HG02938 (cell line): ENCODE data around the gene PPP1R13B.
"Not testable (repeated sequence)": the region's sequence is repeated elsewhere in the genome, so short reads cannot be mapped to it uniquely, and the experiment has no call there.

Experiments
- ATAC-seq: cut with Tn5 transposase; IDR thresholded peaks from one replicate; pipeline ENCODE4 v1.9.1; 2021; ENCODE audit warnings: mild to moderate bottlenecking, moderate library complexity; ENCODE audit not compliant: unreplicated experiment

The PPP1R13B gene

GRCh38 chr14:103702497-103703432, 144.6 kb downstream of the PPP1R13B start:
- ATAC-seq = no peak

DNA sequence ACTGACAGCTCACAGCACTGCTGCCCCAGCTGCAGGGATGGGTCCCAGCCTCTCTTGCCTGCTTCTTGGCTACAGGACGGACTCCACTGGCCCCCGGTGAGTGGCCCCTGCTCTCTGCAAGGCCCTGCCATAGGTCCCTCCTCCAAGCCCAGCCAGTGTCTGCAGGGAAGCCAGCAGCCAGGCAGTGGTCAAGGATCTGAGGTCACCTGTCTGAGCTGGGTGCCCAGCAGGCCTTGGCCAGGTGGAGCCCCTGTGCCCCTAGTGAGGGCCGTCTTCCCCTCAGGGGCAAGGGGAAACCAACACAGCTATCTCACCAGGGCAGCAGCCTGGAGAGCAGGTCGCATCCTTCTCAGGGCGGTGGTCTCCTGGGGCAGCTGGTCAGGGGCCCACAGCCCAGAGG, 145.3 kb downstream of the PPP1R13B start:
- no peak for ATAC-seq

GRCh38 chr14:103700753-103701490, 146.5 kb downstream of the PPP1R13B start:
- no peak for ATAC-seq

GRCh38 chr14:103699901-103700752, 147.2 kb downstream of the PPP1R13B start:
- no peak for ATAC-seq

DNA sequence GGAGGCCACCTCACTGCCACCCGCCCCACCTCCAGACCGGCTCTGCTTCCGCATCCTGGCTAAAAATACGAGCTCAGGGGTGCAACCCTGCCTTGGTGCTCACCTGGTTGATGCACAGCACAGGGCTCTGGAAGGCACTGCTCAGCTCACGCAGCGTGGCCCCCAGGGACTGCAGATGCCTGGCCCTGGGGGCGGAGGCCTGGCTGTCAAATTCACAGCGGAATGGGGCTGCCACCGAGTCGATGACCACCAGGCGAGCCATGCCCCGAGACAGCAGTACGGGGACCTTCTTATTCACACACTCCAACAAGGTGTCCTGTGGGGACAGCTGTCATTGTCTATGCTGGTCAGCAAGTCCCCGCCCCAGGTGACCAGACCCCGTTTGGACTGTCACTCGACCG, 148.1 kb downstream of the PPP1R13B start:
- no peak for ATAC-seq

- ATAC-seq = no peak
These were observed 148.8 kb downstream of the PPP1R13B start for GRCh38 chr14:103698380-103699260.

DNA sequence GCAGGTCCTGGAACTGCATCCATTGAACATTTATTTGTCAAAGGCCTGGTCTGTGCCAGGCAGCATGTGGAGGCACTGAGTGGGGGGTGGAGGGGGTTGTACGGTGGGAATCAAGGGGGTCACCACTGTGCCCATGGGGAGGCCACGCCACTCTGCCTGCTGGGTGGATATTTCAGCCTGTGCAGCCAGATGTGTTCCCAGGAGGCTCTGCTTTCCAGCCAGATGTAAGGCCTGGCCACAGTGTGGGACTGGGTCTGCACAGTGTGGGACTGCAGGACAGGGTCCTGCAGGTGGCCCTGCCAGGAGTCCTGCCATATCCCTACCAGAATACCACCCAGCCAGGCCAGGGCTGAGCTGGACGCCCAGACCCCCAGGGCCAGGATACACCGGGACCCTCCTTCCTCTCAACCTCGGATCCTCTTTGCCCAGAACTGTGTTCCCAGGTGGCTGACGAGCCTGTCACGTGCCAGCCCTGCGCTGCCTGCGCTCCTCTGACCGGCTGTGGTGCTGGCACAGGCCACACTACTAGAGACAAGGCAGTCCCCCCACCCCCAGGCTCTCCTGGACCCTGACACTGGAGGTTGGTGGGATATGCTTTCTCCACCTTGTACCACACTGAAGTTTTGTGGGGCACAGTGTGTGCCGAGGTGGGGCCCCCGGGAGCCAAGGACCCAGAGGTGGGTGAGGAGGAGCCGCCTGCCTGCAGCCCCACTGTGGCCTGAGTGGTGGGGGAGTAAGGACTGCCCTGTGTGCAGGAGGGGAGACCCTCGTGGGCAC, 149.6 kb downstream of the PPP1R13B start:
- ATAC-seq = no peak

DNA sequence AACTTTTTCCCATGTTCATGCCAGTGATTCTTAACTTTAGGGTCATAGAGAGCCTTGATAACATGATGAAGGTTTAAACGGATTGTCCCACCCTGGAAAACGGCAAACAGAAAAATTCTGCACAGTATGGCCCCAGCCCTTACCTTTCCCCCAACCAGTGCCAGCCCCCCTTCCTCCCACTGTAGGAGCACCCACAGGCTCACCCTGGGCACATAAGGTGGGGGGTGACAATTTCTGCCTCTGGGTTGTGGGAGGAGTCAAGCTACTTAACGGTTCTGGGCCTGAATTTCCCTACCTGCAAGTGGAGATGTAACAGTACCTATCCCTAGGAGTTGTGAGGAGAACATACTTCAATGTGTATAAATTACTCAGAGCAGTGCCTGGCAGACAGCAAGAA, 150.2 kb downstream of the PPP1R13B start:
- ATAC-seq = no peak

- ATAC-seq = no peak
These were observed 150.8 kb downstream of the PPP1R13B start for GRCh38 chr14:103696466-103697071.

GRCh38 chr14:103696070-103696402, 151.3 kb downstream of the PPP1R13B start:
- ATAC-seq = no peak

DNA sequence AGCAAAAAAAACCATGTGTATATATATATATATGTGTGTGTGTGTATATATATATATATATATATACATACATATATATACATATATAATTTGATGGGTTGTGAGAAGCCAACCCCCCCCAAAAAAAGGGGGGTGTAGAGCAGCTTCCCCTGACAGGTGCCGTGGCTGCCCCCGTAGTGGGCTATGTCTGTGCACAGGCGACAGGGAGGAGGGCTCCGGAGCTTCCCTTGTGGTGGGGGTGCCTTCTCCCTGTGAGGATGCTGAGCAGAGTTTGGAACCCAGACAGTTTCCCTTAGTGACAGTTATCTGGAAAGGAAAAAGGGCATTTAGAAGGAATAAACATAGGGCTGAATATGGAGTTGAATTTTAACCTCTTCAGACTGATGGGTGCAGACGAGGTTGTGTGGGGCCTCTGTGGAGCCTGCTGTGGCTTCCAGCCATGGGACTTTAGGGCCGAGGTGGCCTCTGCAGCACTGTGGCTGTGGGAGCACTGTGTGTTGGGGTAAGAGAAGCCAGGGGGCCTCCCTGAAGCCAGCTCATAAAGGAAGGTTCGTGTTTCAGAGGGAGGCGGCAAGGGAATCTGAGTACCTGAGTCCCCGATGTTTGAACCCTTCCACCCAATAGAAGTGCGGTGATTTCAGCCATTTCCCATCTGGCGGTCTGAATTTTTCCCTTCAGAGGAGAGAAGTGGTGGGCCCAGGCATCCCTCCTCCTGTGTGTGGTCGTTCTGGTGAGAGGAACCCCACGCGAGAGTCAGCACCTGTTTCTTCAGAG, 151.9 kb downstream of the PPP1R13B start:
- no peak for ATAC-seq

DNA sequence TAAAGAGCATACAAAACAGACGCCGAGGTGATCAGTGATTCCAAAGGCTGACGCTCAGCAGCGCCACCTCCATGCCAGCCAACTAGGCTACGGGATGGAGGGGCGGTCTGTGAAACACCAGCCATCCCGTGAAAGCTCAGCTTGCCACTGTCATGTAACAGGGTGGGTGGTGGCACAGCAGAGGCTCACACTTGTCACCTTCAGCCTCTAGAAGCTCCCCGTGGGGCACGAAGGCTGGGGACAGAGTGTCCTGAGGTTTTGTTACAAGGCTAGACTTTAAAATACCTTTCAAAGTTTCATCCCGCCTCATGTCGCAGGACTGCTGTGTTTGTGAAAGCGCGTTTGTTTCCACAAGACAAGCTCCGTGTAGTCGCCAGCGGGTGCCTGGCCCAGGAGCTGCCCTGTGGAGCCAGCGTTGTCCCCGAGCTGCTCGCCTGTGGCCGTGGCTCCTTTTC, 152.8 kb downstream of the PPP1R13B start:
- ATAC-seq = no peak

DNA sequence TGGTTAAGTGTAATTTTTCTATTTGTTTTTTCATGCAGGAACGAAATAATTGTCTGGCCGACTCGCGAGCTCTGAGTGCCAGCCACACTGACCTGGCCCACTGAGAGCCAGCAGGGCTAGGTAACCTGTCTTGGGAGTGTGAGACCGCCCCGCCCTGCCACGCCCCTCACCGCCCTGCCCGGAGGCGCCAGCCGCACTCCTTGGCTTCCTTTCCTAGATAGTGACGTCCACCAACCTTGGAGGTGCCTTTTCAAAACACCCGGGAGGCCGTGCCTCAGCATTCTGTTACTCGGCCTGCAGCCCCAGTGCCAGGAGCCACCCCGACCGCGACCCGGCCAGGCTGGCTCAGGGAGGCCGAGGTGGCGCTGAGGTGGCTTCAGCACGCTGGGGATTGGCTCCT, 153.9 kb downstream of the PPP1R13B start:
- no peak for ATAC-seq

DNA sequence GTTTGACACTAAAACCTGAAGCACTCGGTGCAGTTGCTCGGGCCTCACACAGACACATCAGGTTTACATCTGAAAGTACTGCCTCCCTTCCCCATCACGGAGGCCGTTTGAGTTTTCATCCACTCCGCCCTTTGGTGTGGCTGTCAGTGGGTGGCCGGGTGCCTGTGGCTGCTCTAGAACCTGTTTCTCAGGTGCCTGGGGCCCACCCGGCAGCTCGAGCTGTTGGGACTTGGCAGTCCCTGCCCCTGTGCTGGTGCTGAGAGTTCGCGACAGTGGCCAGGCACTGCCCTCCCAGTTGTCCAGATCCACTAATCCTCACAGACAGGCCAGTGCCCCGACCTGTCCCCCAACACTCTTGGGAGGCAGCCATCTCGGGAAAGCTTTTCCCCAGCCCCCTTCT, 154.5 kb downstream of the PPP1R13B start:
- no peak for ATAC-seq

- no peak for ATAC-seq
These were observed 155.2 kb downstream of the PPP1R13B start for GRCh38 chr14:103692159-103692558.

DNA sequence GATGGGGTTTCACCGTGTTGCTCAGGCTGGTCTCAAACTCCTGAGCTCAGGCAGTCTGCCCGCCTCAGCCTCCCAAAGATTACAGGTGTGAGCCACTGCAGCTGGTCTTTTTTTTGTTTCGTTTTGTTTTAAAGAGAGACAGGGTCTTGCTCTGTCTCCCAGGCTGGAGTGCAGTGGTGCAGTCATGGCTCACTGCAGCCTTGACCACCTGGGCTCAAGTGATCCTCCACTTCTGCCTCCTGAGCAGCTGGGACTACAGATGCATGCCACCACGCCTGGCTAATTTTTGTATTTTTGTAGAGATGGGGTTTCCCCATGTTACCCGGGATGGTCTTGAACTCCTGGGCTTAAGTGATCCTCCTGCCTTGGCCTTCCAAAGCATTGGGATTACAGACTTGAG, 155.7 kb downstream of the PPP1R13B start:
- ATAC-seq = not testable (repeated sequence)

GRCh38 chr14:103690332-103690731, 157.0 kb downstream of the PPP1R13B start:
- ATAC-seq = no peak
